ENCODE measurements around the gene GLT1D1. TPM values are rescaled to one million over a fixed set of nuclear protein-coding genes. Genes with fewer than 3 reads are reported as not detected.

GLT1D1 gene
- total and polyA plus RNA-seq, 2 experiments from 2014 or later: 1.4 to 4.4 TPM

GRCh38 chr12:128961957-128962356 lies 108.7 kb downstream of the GLT1D1 start:
- no peaks in the 10 kb centered on the region for H3K27me3 ChIP-seq (ENCODE audit: insufficient read depth)
- Mint-ChIP-seq H3K27me3 (ENCODE audit: insufficient read depth, low read depth, poor library complexity) (peaks cover 2% of the 10 kb centered on the region), H3K4me1 (peaks cover 5% of the 10 kb centered on the region; the same call in 2 of the 3 replicates), H3K36me3 (ENCODE audit: low read depth) (peaks cover 21% of the 10 kb centered on the region), H3K4me3 (no peak overlapping the region), H3K9me3 (peaks cover 84% of the 10 kb centered on the region), H3K27ac (no peak overlapping the region)
- H3K36me3 ChIP-seq (ENCODE audit: insufficient read depth): no peaks in the 10 kb centered on the region
- no peak for DNase-seq (ENCODE audit: low spot score)
- no peak overlapping the region for H3K4me3 ChIP-seq
- H3K79me2 ChIP-seq (replicated peaks; ENCODE audit: insufficient read depth): no peaks in the 10 kb centered on the region
- TF ChIP-seq EZH2phosphoT487 (IDR thresholded peaks at IDR 0.05; ENCODE audit: unreplicated experiment) (no peak), STAT1 (IDR thresholded peaks at IDR 0.05; ENCODE audit: unreplicated experiment) (no peak), CTCF (conservative IDR thresholded peaks at IDR 0.05; ENCODE audit: low read depth in 2 of 2) (no peak), ZNF331 (CRISPR knock-in tag; IDR thresholded peaks at IDR 0.05; ENCODE audit: low read depth) (no peak), NANOG (IDR thresholded peaks at IDR 0.05; ENCODE audit: borderline replicate concordance) (no peak), CREB1 (CRISPR knock-in tag; IDR thresholded peaks at IDR 0.05; ENCODE audit: low read depth) (no peak), EZH2 (IDR thresholded peaks at IDR 0.05; ENCODE audit: low read depth, unreplicated experiment) (no peak), ETS1 (IDR thresholded peaks at IDR 0.05) (no peak), REST (IDR thresholded peaks at IDR 0.05; ENCODE audit: unreplicated experiment) (no peak), POLR2AphosphoS5 (IDR thresholded peaks at IDR 0.05; ENCODE audit: low read depth) (no peak), JUNB (IDR thresholded peaks at IDR 0.05; ENCODE audit: unreplicated experiment) (no peak), ZNF114 (CRISPR knock-in tag; IDR thresholded peaks at IDR 0.05) (no peak), ZNF462 (CRISPR knock-in tag; IDR thresholded peaks at IDR 0.05) (no peak)
- no peak overlapping the region for H3K4me2 ChIP-seq
- H3K27ac ChIP-seq (ENCODE audit: low read depth): no peak overlapping the region
- H4K20me1 ChIP-seq (replicated peaks; ENCODE audit: insufficient read depth): no peaks in the 10 kb centered on the region
- no peaks in the 10 kb centered on the region for H3K9me2 ChIP-seq (ENCODE audit: insufficient read depth)
- H3K4me1 ChIP-seq (ENCODE audit: insufficient read depth): no peaks in the 10 kb centered on the region
- H2AFZ ChIP-seq: no peak overlapping the region
- ATAC-seq: no peak
- H3F3A ChIP-seq (replicated peaks; ENCODE audit: low read depth): no peaks in the 10 kb centered on the region
